ENCODE results near the gene COPS8.

DNA sequence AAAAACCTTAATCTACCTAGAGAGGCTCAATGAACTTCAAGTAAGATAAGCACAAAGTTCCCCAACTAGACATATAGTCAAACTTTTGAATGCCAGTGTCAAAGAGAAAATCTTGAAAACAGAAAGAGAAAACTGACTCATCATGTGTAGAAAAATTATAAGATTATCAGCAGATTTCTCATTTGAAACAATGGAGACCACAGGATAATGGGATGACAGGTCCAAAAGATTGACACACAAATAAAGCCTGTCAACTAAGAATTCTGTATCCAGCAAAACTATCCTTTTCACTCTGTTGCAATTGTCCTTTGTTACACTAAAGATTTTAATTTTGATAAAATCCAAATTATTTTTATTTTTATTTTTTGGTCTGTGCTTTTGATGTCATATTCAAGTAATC, 61.6 kb downstream of the COPS8 start:
- TF ChIP-seq CTCF (IDR thresholded peaks at IDR 0.05; ENCODE audit: low read length) (no peak), EZH2 (IDR thresholded peaks at IDR 0.05; ENCODE audit: borderline replicate concordance, low read length) (no peak)
